Tibial nerve (tissue), 3 donors: ENCODE measurements around the gene GRIN2C.

ENCODE experiments used
- POLR2A ChIP-seq, 2 donors: fragments of 450-650 bp; IDR thresholded peaks; one replicate each; pipeline ENCODE4 v1.6.1; 2017; ENCODE audit warnings: antibody characterized with exemption in 2 of 2, mild to moderate bottlenecking in 2 of 2, moderate library complexity in 2 of 2
- TF ChIP-seq, protein P1 (sequence below), 5 experiments: fragments of 200-600 bp in 3 of 5; fragments of 450-650 bp in 2 of 5; sonication (generic) in 3 of 5; IDR thresholded peaks; one replicate each; pipeline ENCODE4 v1.5.1; 2016 to 2019; ENCODE audit warnings: antibody characterized with exemption in 5 of 5, mild to moderate bottlenecking in 3 of 5, moderate library complexity in 2 of 5

DNA sequence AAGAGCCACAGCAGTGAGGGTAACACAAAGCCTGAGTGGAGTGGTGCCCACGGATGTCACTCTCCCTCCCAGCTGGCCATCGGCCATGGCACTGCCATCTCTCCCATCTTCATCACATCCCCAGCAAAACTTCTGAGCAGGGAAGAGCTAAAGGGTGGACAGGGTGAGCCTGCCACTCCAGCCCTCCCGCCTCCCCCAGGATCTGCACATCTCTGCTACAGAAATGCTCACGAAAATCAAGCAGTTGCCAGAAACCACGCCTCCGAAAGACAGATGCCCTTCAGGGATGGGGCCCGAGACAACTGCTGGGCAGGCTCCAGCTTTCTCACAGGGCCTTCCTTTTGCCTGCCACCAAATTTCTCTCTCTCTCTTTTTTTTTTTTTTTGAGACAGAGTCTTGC, 3.6 kb downstream of the GRIN2C start:
- TF ChIP-seq, protein P1, sequence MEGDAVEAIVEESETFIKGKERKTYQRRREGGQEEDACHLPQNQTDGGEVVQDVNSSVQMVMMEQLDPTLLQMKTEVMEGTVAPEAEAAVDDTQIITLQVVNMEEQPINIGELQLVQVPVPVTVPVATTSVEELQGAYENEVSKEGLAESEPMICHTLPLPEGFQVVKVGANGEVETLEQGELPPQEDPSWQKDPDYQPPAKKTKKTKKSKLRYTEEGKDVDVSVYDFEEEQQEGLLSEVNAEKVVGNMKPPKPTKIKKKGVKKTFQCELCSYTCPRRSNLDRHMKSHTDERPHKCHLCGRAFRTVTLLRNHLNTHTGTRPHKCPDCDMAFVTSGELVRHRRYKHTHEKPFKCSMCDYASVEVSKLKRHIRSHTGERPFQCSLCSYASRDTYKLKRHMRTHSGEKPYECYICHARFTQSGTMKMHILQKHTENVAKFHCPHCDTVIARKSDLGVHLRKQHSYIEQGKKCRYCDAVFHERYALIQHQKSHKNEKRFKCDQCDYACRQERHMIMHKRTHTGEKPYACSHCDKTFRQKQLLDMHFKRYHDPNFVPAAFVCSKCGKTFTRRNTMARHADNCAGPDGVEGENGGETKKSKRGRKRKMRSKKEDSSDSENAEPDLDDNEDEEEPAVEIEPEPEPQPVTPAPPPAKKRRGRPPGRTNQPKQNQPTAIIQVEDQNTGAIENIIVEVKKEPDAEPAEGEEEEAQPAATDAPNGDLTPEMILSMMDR (IDR thresholded peaks at IDR 0.05) = no peak
- no peak for TF ChIP-seq POLR2A (IDR thresholded peaks at IDR 0.05)
